ENCODE results near the gene LRRC8A.

- no peak for TF ChIP-seq CTCF (IDR thresholded peaks at IDR 0.05; ENCODE audit: low read depth, low read length)
- no peak for TF ChIP-seq EZH2phosphoT487 (IDR thresholded peaks at IDR 0.05; ENCODE audit: low read depth)
These were observed 29.0 kb downstream of the LRRC8A start for GRCh38 chr9:128910906-128911305.

Measured in OCI-LY3 (cell line).